GM18858 (cell line): ENCODE results near the gene C15orf39.
"Not testable (repeated sequence)": the region's sequence is repeated elsewhere in the genome, so short reads cannot be mapped to it uniquely, and the experiment has no call there.

Experiments
- ATAC-seq: cut with Tn5 transposase; IDR thresholded peaks from one replicate; pipeline ENCODE4 v1.9.1; 2021; ENCODE audit not compliant: unreplicated experiment

C15orf39 gene

DNA sequence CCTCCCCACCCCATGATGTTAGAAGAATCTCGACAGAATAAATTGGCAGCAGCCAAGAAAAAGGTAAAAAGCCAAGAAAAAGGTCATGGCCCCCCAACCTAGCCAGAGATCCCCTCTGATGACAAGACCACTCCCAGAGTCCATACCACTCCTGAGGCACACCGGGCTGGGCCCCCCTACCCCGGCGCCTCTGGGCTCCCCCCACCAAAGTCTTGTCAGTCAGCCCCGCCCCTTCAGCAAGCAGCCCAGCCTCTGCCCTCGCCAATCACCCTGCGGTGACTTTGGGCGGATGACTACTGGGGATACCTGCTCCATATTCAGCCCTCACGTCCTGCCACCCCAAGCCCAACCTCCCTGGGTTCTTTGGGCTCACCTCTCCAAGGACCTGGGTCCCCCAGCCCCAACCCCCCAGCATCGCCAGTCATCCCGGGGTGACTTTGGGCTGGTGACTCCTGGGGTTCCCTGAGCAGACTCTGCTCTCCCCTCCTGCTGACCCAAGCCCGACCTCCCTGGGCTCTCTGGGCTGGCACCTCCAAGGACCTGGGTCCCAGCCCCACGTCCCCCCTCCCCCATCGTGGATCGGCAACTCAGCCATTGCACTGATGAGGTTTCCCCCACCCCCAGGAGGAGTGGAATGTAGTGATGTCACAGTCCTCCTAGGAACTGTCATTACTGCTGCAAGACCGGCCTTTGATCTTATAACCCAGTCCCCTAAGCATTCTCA is 57.1 kb downstream of the C15orf39 start:
- not testable (repeated sequence) for ATAC-seq

- ATAC-seq: not testable (repeated sequence)
Measured at GRCh38 chr15:75259873-75260272, 58.2 kb downstream of the C15orf39 start.
